Measurements from ENCODE around the gene PIGU. TPM values are rescaled to one million over a fixed set of nuclear protein-coding genes. Genes with fewer than 3 reads are reported as not detected.

The PIGU gene
- total RNA-seq (2021) = 32.8 and 35.6 TPM in 2 replicates
- long read RNA-seq, transcript PIGU-201 (12 exons, 1,632 nt) = major isoform, 122 of 146 reads
- long read RNA-seq, partial matches to known transcripts = 2 of 146 reads
- long read RNA-seq, other reads (novel, unspliced or antisense) = 19 of 146 reads

GRCh38 chr20:34676642-34677373 lies at the start of gene PIGU:
PIGU (minus strand) TSS chr20:34677092; CDS start chr20:34677085, 7 bp downstream.
- TF ChIP-seq CTCF (conservative IDR thresholded peaks at IDR 0.05) = peak; percentile 28; the same call in 2 of the 3 replicates
- H2AK5ac ChIP-seq (ENCODE audit: insufficient read length, low read length) = no peak within 1 kb of the TSS
- no peaks in the 10 kb centered on the region for H3K9me3 ChIP-seq (ENCODE audit: control insufficient read depth, low read depth, low read length)
- H4K91ac ChIP-seq (ENCODE audit: insufficient read length, low read depth, low read length) = no peak within 1 kb of the TSS
- no peaks in the 10 kb centered on the region for H4K20me1 ChIP-seq (ENCODE audit: control insufficient read depth, insufficient read depth, insufficient read length)
- peaks cover 5% of the 10 kb centered on the region for H3K79me1 ChIP-seq (ENCODE audit: insufficient read depth, low read depth, low read length, poor library complexity, severe bottlenecking)
- H3K23ac ChIP-seq (ENCODE audit: insufficient read length, low read depth, low read length) = no peak within 1 kb of the TSS
- H3K18ac ChIP-seq (ENCODE audit: insufficient read length, low read depth, low read length) = no peak within 1 kb of the TSS
- H4K8ac ChIP-seq (replicated peaks; ENCODE audit: insufficient read length, low read depth, low read length) = no peak within 1 kb of the TSS
- no peak within 1 kb of the TSS for H3K4ac ChIP-seq (ENCODE audit: low read depth, low read length)
- Mint-ChIP-seq H3K4me3 (peak within 1 kb of the TSS; percentile 89 to 95), H3K27ac (peak within 1 kb of the TSS; percentile 96 to 98 (median 98)), H3K9me3 (no peaks in the 10 kb centered on the region), H3K4me1 (peaks cover 8 to 9% of the 10 kb centered on the region in 2 experiments), H3K36me3 (ENCODE audit: insufficient read depth in 1 of 3, low read depth in 3 of 3) (no peaks in the 10 kb centered on the region), H3K27me3 (ENCODE audit: low read depth) (no peaks in the 10 kb centered on the region)
- no peak within 1 kb of the TSS for H2BK12ac ChIP-seq (ENCODE audit: insufficient read length, low read depth, low read length)
- H4K5ac ChIP-seq (ENCODE audit: insufficient read length, low read depth, low read length) = no peak within 1 kb of the TSS
- peak; percentile 93 for DNase-seq
- no peak within 1 kb of the TSS for H3K27ac ChIP-seq (ENCODE audit: insufficient read length, low read depth, low read length)
- no CpG with 5 or more reads among the region's 64 CpGs for WGBS (ENCODE audit: extremely low coverage, insufficient read length, low lambda C conversion rate)
- no peaks in the 10 kb centered on the region for H3K27me3 ChIP-seq (ENCODE audit: insufficient read depth, low read length)
- no peak within 1 kb of the TSS for H2BK120ac ChIP-seq (ENCODE audit: low read depth, low read length, poor library complexity, severe bottlenecking)
- H3K56ac ChIP-seq (ENCODE audit: insufficient read length, low read depth, low read length) = no peak within 1 kb of the TSS
- peaks cover 5% of the 10 kb centered on the region; the same call in 1 of the 2 replicates for H3K79me2 ChIP-seq (ENCODE audit: insufficient read depth, low read length)
- H2BK5ac ChIP-seq (ENCODE audit: insufficient read length, low read length) = no peak within 1 kb of the TSS
- no peak within 1 kb of the TSS for H2BK15ac ChIP-seq (ENCODE audit: low read depth, low read length)
- H3K14ac ChIP-seq (ENCODE audit: insufficient read depth, low read length) = no peak within 1 kb of the TSS
- peak within 1 kb of the TSS; percentile 98 for H3K4me2 ChIP-seq (ENCODE audit: insufficient read depth, insufficient read length, low read length)
- no peak within 1 kb of the TSS for H2BK20ac ChIP-seq (ENCODE audit: low read depth, low read length, poor library complexity, severe bottlenecking)
- peaks cover 4% of the 10 kb centered on the region for H3K23me2 ChIP-seq (ENCODE audit: insufficient read length, low read depth, low read length, poor library complexity, severe bottlenecking)
- H2AFZ ChIP-seq (ENCODE audit: low read length) = peak within 1 kb of the TSS; percentile 80
- no peak within 1 kb of the TSS for H3T11ph ChIP-seq (ENCODE audit: low read length)
- peak within 1 kb of the TSS; percentile 39 for H3K9ac ChIP-seq (ENCODE audit: extremely low read depth, insufficient read length, low read length)
- H3K4me1 ChIP-seq (ENCODE audit: insufficient read depth, low read length) = no peaks in the 10 kb centered on the region; the same call in 1 of the 2 replicates
